GM23338 (cell line): Measurements from ENCODE around the gene HOXD8. TPM values are rescaled to one million over a fixed set of nuclear protein-coding genes. Genes with fewer than 3 reads are reported as not detected.
A peak's percentile ranks its signal among the peaks of the same experiment; 100 is the strongest.

Source experiments
- ATAC-seq: fragments of 200-7000 bp; cut with Tn5 transposase; 3 replicates; pipeline ENCODE4 v1.9.1; 2020
- DNase-seq: peaks from one replicate; pipeline ENCODE4 v3.0.0-alpha.2; 2015; ENCODE audit warnings: low spot score
- H2AFZ ChIP-seq: fragments of 200-600 bp; sonication (generic); 2 replicates; pipeline ENCODE4 v1.8.0; 2016; ENCODE audit warnings: antibody characterized with exemption, mild to moderate bottlenecking, moderate library complexity
- H3F3A ChIP-seq: fragments of 200-600 bp; sonication (generic); replicated peaks from 2 replicates; pipeline ENCODE4 v1.8.0; 2017; ENCODE audit warnings: antibody characterized with exemption, mixed run types, low read depth
- H3K27ac ChIP-seq: fragments of 200-600 bp; sonication (generic); 2 replicates; pipeline ENCODE4 v1.6.1; 2016; ENCODE audit warnings: low read depth
- H3K27me3 ChIP-seq: fragments of 200-600 bp; sonication (generic); 2 replicates; pipeline ENCODE4 v1.8.0; 2016; ENCODE audit warnings: mild to moderate bottlenecking, mixed run types, moderate library complexity; ENCODE audit not compliant: insufficient read depth
- H3K36me3 ChIP-seq: fragments of 200-600 bp; sonication (generic); 2 replicates; pipeline ENCODE4 v1.8.0; 2016; ENCODE audit warnings: mild to moderate bottlenecking; ENCODE audit not compliant: insufficient read depth
- H3K4me1 ChIP-seq: fragments of 200-600 bp; sonication (generic); 2 replicates; pipeline ENCODE4 v1.8.0; 2016; ENCODE audit warnings: mild to moderate bottlenecking, moderate library complexity; ENCODE audit not compliant: insufficient read depth
- H3K4me2 ChIP-seq: fragments of 200-600 bp; sonication (generic); 2 replicates; pipeline ENCODE4 v1.7.1; 2017; ENCODE audit warnings: mixed run types
- H3K4me3 ChIP-seq: fragments of 200-600 bp; sonication (generic); 2 replicates; pipeline ENCODE4 v1.6.1; 2016; ENCODE audit warnings: mixed run types
- H3K79me2 ChIP-seq: fragments of 200-600 bp; sonication (generic); replicated peaks from 2 replicates; pipeline ENCODE4 v1.8.0; 2017; ENCODE audit warnings: mild to moderate bottlenecking; ENCODE audit not compliant: insufficient read depth
- H3K9me2 ChIP-seq: fragments of 200-600 bp; sonication (generic); 2 replicates; pipeline ENCODE4 v1.8.0; 2017; ENCODE audit not compliant: insufficient read depth
- H4K20me1 ChIP-seq: fragments of 200-600 bp; sonication (generic); replicated peaks from 2 replicates; pipeline ENCODE4 v1.8.0; 2017; ENCODE audit warnings: mild to moderate bottlenecking; ENCODE audit not compliant: insufficient read depth
- H3K27ac Mint-ChIP-seq: 2 replicates; pipeline ENCODE4 v1.8.0; 2020; ENCODE audit warnings: inconsistent platforms, mild to moderate bottlenecking, moderate library complexity, mixed read lengths
- H3K27me3 Mint-ChIP-seq: 3 replicates; pipeline ENCODE4 v1.8.0; 2022; ENCODE audit warnings: low read depth, mild to moderate bottlenecking, moderate library complexity, mixed read lengths, inconsistent platforms; ENCODE audit not compliant: insufficient read depth, poor library complexity
- H3K36me3 Mint-ChIP-seq: 3 replicates; pipeline ENCODE4 v1.8.0; 2021; ENCODE audit warnings: low read depth, mild to moderate bottlenecking, inconsistent platforms, moderate library complexity, mixed read lengths
- H3K4me1 Mint-ChIP-seq: 3 replicates; pipeline ENCODE4 v1.8.0; 2020; ENCODE audit warnings: mild to moderate bottlenecking, inconsistent platforms, mixed read lengths
- H3K4me3 Mint-ChIP-seq: 3 replicates; pipeline ENCODE4 v1.8.0; 2021; ENCODE audit warnings: moderate library complexity, mild to moderate bottlenecking, inconsistent platforms, mixed read lengths
- H3K9me3 Mint-ChIP-seq: 3 replicates; pipeline ENCODE4 v1.8.0; 2020; ENCODE audit warnings: moderate library complexity, mild to moderate bottlenecking, inconsistent platforms, mixed read lengths
- CREB1 ChIP-seq: fragments of 250-450 bp; sonication (Bioruptor Pico); IDR thresholded peaks from 2 replicates; pipeline ENCODE4 v1.5.0; 2020; ENCODE audit warnings: low read depth, mild to moderate bottlenecking, moderate library complexity
- EZH2 ChIP-seq: fragments of 200-600 bp; sonication (generic); IDR thresholded peaks from one replicate; pipeline ENCODE4 v1.8.0; 2017; ENCODE audit warnings: antibody characterized with exemption, mild to moderate bottlenecking, low read depth; ENCODE audit not compliant: unreplicated experiment
- EZH2phosphoT487 ChIP-seq: fragments of 200-600 bp; sonication (generic); IDR thresholded peaks from one replicate; pipeline ENCODE4 v1.8.1; 2018; ENCODE audit warnings: antibody characterized with exemption; ENCODE audit not compliant: unreplicated experiment
- JUNB ChIP-seq: IDR thresholded peaks from one replicate; pipeline ENCODE4 v1.6.1; 2016; ENCODE audit warnings: antibody characterized with exemption; ENCODE audit not compliant: unreplicated experiment
- NANOG ChIP-seq: IDR thresholded peaks from 2 replicates; pipeline ENCODE4 v1.6.1; 2016; ENCODE audit warnings: antibody characterized with exemption, borderline replicate concordance
- POLR2AphosphoS5 ChIP-seq: IDR thresholded peaks from 2 replicates; pipeline ENCODE4 v1.6.1; 2016; ENCODE audit warnings: antibody characterized with exemption, low read depth
- ZNF114 ChIP-seq: fragments of 250-450 bp; sonication (Bioruptor Pico); IDR thresholded peaks from 2 replicates; pipeline ENCODE4 v1.5.0; 2020; ENCODE audit warnings: mild to moderate bottlenecking, moderate library complexity
- ZNF331 ChIP-seq: fragments of 250-450 bp; sonication (Bioruptor Pico); IDR thresholded peaks from 2 replicates; pipeline ENCODE4 v1.5.0; 2020; ENCODE audit warnings: low read depth, mild to moderate bottlenecking, moderate library complexity
- polyA plus RNA-seq: library from polyadenylated mRNA; unstranded; fragments of >200 nt; fragmentation: Nextera tagmentation; extraction: Ambion mirVana; gene quantifications from 2 replicates; pipeline ENCODE4 v1.2.1, GENCODE V29; 2016
- total RNA-seq: library from RNA; depleted of rRNA; stranded (reverse); fragments of >200 nt; shearing (Covaris generic); gene quantifications from 2 replicates; pipeline ENCODE4 v1.2.3, GENCODE V29; 2014
- TF ChIP-seq, protein P1 (sequence below): IDR thresholded peaks from 2 replicates; pipeline ENCODE4 v1.6.1; 2016; ENCODE audit warnings: antibody characterized with exemption
- TF ChIP-seq, protein P2 (sequence below), 2 experiments: fragments of 200-600 bp in 1 of 2; sonication (generic) in 1 of 2; conservative IDR thresholded peaks; 2 replicates each; pipeline versions ENCODE4 v1.5.1 to v1.6.1; 2016 to 2017; ENCODE audit warnings: antibody characterized with exemption in 2 of 2, low read depth in 2 of 2, mild to moderate bottlenecking in 2 of 2, moderate library complexity in 1 of 2
- TF ChIP-seq, protein P3 (sequence below): IDR thresholded peaks from one replicate; pipeline ENCODE4 v1.6.1; 2018; ENCODE audit warnings: antibody characterized with exemption; ENCODE audit not compliant: unreplicated experiment

The HOXD8 gene
- total and polyA plus RNA-seq, 2 experiments from 2014 or later, result not detected

DNA sequence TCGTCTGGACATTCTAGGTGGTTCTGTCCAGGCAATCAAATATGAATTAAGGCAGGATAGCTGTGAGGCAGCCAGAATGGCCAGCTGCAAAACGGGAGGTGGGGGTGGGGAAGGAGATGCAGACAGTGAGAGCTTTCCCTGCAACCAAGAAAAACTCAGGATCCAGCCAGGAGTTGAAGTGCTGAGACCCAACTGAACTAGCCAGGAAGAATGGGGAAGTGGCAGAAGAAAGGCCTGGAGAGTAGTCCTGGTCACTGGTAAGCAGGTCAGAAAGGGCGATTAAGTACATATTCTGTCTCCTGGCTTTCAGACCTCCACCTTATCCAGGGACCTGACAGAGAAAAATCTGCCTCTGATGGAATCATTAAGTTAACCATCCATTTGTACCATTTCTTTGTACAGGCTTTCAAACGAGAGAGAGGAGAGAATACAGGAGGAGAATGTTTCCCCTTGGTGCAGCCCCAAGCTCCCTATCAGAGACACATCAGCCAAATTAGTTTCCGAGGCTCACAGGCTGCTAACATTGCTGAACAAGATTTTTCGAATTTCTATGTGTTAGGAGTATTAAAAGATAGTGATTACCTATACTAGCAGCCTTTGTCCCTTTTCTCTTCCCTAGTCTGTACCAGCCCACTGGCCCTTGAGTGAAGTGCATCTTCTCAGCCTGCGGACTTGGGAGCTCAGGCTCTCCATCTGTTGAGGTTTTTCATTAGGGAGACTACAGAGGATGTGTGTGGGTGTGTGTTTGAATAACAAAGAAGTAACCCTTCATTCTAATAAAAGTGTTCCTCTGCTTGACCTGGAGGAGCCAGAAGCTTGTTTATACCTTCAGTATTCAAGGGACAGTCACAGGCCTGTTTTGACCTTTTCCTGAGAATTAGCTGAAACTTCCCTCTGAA is 46.5 kb downstream of the HOXD8 start:
- H3K4me1 Mint-ChIP-seq, result peaks cover 48% of the 10 kb centered on the region
- Histone ChIP-seq H3K27me3 (peaks cover 100% of the 10 kb centered on the region), H2AFZ (peak overlapping the region; percentile 84; the same call in 1 of the 2 replicates), H3K27ac (no peak overlapping the region), H3K9me2 (no peaks in the 10 kb centered on the region), H3K4me1 (peaks cover 48% of the 10 kb centered on the region), H3K4me3 (peak overlapping the region; percentile 57), H3K36me3 (no peaks in the 10 kb centered on the region), H3K79me2 (no peaks in the 10 kb centered on the region), H3F3A (peaks cover 47% of the 10 kb centered on the region), H3K4me2 (peak overlapping the region; percentile 84), H4K20me1 (peaks cover 48% of the 10 kb centered on the region)
- H3K27ac Mint-ChIP-seq, result no peak overlapping the region
- peak overlapping the region; percentile 68; the same call in 2 of the 3 replicates for H3K4me3 Mint-ChIP-seq
- no peak for ATAC-seq
- no peaks in the 10 kb centered on the region for H3K36me3 Mint-ChIP-seq
- peaks cover 3% of the 10 kb centered on the region; the same call in 2 of the 3 replicates for H3K9me3 Mint-ChIP-seq
- H3K27me3 Mint-ChIP-seq, result peaks cover 100% of the 10 kb centered on the region
- TF ChIP-seq CREB1 (CRISPR knock-in tag) (no peak), EZH2 (peak; percentile 64)
- DNase-seq, result peak; percentile 39

DNA sequence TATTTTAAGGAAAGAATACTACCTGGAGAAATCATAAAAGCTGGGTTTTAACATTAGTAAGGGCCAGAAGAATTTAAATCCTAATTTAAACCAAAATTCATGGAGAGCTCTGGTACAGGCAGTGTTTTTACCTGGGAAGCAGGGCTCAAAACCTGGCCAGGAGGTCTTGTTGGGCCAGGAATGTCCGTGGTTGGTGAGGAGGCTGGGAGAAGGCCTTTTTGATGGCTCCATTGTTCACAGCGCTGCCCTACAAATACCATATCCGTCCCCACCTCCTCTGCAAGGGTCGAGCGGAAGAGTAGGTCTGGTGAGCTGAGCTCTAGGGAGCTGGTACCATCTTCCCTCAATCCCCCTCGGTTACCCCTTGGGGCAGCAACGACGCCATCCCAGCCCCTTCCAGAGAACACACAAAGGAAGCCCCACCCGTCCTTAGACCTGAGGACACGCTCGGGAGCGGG is 48.1 kb downstream of the HOXD8 start:
- H3K4me2 ChIP-seq, result peak overlapping the region; percentile 92
- ATAC-seq (peak; percentile 37), DNase-seq (peak; percentile 71)
- peaks cover 100% of the 10 kb centered on the region for H3K27me3 ChIP-seq
- H3K27ac ChIP-seq, result no peak overlapping the region
- Mint-ChIP-seq H3K36me3 (no peaks in the 10 kb centered on the region), H3K27me3 (peaks cover 99% of the 10 kb centered on the region), H3K4me3 (peak overlapping the region; percentile 71), H3K9me3 (peaks cover 3% of the 10 kb centered on the region; the same call in 1 of the 3 replicates), H3K4me1 (peaks cover 40% of the 10 kb centered on the region), H3K27ac (no peak overlapping the region)
- no peaks in the 10 kb centered on the region for H3K9me2 ChIP-seq
- peaks cover 43% of the 10 kb centered on the region for H3K4me1 ChIP-seq
- H3F3A ChIP-seq, result peaks cover 45% of the 10 kb centered on the region
- H4K20me1 ChIP-seq, result peaks cover 47% of the 10 kb centered on the region
- no peaks in the 10 kb centered on the region for H3K79me2 ChIP-seq
- peak overlapping the region; percentile 95 for H2AFZ ChIP-seq
- H3K4me3 ChIP-seq, result peak overlapping the region; percentile 70
- no peaks in the 10 kb centered on the region for H3K36me3 ChIP-seq
- TF ChIP-seq, protein P1, sequence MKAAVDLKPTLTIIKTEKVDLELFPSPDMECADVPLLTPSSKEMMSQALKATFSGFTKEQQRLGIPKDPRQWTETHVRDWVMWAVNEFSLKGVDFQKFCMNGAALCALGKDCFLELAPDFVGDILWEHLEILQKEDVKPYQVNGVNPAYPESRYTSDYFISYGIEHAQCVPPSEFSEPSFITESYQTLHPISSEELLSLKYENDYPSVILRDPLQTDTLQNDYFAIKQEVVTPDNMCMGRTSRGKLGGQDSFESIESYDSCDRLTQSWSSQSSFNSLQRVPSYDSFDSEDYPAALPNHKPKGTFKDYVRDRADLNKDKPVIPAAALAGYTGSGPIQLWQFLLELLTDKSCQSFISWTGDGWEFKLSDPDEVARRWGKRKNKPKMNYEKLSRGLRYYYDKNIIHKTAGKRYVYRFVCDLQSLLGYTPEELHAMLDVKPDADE, result no peak
- no peak for TF ChIP-seq JUNB
- no peak for TF ChIP-seq POLR2AphosphoS5
- TF ChIP-seq, protein P2, sequence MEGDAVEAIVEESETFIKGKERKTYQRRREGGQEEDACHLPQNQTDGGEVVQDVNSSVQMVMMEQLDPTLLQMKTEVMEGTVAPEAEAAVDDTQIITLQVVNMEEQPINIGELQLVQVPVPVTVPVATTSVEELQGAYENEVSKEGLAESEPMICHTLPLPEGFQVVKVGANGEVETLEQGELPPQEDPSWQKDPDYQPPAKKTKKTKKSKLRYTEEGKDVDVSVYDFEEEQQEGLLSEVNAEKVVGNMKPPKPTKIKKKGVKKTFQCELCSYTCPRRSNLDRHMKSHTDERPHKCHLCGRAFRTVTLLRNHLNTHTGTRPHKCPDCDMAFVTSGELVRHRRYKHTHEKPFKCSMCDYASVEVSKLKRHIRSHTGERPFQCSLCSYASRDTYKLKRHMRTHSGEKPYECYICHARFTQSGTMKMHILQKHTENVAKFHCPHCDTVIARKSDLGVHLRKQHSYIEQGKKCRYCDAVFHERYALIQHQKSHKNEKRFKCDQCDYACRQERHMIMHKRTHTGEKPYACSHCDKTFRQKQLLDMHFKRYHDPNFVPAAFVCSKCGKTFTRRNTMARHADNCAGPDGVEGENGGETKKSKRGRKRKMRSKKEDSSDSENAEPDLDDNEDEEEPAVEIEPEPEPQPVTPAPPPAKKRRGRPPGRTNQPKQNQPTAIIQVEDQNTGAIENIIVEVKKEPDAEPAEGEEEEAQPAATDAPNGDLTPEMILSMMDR (conservative IDR thresholded peaks at IDR 0.05; ENCODE audit: low read depth in 2 of 2), result no peak
- TF ChIP-seq CREB1 (CRISPR knock-in tag), result no peak
- TF ChIP-seq NANOG, result no peak
- no peak for TF ChIP-seq EZH2
- no peak for TF ChIP-seq ZNF331 (CRISPR knock-in tag)
- no peak for TF ChIP-seq ZNF114
- no peak for TF ChIP-seq EZH2phosphoT487
- TF ChIP-seq, protein P3, sequence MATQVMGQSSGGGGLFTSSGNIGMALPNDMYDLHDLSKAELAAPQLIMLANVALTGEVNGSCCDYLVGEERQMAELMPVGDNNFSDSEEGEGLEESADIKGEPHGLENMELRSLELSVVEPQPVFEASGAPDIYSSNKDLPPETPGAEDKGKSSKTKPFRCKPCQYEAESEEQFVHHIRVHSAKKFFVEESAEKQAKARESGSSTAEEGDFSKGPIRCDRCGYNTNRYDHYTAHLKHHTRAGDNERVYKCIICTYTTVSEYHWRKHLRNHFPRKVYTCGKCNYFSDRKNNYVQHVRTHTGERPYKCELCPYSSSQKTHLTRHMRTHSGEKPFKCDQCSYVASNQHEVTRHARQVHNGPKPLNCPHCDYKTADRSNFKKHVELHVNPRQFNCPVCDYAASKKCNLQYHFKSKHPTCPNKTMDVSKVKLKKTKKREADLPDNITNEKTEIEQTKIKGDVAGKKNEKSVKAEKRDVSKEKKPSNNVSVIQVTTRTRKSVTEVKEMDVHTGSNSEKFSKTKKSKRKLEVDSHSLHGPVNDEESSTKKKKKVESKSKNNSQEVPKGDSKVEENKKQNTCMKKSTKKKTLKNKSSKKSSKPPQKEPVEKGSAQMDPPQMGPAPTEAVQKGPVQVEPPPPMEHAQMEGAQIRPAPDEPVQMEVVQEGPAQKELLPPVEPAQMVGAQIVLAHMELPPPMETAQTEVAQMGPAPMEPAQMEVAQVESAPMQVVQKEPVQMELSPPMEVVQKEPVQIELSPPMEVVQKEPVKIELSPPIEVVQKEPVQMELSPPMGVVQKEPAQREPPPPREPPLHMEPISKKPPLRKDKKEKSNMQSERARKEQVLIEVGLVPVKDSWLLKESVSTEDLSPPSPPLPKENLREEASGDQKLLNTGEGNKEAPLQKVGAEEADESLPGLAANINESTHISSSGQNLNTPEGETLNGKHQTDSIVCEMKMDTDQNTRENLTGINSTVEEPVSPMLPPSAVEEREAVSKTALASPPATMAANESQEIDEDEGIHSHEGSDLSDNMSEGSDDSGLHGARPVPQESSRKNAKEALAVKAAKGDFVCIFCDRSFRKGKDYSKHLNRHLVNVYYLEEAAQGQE, result no peak
